ENCODE data around the gene LARP4.
A peak's percentile ranks its signal among the peaks of the same experiment; 100 is the strongest.
"Not testable (repeated sequence)": the region's sequence is repeated elsewhere in the genome, so short reads cannot be mapped to it uniquely, and the experiment has no call there.

LARP4 gene

DNA sequence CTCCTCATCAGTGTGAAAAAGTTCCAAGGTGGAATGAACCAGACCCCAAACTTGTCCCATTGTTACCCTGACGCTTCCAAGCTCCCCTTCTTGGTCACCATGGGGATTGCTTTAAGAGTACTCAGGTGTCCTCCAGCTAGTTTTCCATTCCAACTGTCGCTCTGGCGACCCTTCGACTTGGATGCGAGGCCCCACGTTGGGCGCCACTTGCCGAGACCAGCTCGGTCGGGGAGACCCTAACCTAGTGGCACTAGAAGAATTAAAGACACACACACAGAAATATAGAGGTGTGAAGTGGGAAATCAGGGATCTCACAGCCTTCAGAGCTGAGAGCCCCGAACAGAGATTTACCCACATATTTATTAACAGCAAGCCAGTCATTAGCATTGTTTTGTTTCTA is 97.4 kb downstream of the LARP4 start:
- DNase-seq, result not testable (repeated sequence)

DNA sequence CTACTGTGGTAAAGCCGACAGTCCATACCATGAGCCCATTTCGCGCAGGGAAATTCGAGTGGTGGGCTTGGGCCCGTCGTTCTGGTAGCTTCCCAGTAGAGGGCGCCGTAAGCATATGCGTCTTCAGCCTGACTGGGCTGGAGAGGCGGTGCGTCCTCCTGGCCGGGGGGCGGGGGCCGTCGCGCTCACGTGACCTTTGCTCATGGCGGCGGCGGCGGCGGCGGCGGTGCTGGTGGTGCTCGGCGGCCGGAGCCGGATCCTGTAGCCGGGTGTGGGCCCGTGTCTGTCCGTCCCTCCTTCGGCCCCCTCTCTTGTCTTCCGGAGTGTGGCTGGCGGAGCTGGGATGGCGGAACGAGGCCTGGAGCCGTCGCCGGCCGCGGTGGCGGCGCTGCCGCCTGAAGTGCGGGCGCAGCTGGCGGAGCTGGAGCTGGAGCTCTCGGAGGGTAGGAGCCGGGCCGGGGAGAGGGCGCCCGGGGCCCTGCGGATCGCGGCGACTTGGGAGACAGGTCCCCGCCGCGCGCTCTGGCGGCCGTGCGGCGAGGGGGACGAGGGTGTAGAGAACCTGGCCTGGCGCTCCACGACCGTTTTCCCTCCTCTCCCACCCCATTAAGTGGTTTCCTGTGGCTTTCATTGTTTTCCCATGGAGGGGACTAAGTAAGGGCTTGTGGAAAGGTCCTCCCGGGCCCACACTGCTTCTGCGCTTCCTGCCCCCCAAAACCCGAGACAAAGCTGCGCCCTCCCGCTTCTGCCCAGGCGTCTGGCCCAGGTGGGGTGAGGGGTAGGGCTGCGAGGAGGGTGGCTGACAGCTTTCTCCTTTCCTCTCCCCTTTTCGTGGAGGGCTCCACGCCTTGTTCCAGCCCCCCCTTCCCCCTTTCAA is 104.4 kb downstream of the LARP4 start, which contains the start of gene DIP2B:
DIP2B (plus strand) TSS at position 188 of the 877 bp plus-strand sequence; CDS start at position 344, 156 bp downstream.
- DNase-seq, result peak in 1 of 2 experiments; percentile 60

DNA sequence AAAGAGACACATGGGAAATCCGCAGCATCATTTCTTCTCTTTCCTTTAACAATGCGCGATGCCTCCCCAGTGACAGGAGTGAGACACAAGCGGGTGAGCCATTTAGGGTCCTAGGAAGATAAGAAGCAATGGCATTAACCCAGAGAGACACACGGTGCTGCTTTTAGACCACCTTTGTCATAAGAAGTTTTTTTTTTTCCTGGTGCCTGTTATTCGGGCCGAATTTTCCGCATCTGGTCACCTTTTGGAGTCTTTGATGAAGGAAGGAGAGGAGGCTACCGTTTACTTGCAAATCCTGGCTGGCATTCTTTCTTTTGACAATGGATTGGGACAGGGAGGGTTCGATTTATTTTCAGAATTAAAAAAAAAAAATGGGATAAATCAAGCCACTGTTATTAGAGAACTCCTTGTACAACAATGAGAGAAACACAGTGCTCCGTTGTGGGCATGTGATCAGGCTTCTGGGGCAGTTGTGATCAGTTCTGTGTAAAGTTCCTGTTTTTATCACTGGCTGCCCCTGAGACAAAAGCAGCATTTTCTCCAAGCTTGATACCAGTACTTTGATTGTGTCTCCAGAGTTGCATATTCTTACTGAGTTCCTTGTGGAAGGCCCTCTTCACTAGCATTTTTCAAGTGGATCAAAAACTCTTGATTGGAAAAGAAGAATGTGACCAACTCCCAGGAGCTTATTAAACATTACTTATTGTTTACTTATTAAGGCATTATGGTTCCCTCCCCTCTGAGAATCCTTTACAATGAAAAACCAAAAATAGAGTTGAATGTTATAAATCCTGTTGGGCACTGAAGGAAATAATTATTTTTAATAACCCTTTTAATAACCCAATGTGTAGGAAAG is 105.2 kb downstream of the LARP4 start:
- no peak for DNase-seq

DNA sequence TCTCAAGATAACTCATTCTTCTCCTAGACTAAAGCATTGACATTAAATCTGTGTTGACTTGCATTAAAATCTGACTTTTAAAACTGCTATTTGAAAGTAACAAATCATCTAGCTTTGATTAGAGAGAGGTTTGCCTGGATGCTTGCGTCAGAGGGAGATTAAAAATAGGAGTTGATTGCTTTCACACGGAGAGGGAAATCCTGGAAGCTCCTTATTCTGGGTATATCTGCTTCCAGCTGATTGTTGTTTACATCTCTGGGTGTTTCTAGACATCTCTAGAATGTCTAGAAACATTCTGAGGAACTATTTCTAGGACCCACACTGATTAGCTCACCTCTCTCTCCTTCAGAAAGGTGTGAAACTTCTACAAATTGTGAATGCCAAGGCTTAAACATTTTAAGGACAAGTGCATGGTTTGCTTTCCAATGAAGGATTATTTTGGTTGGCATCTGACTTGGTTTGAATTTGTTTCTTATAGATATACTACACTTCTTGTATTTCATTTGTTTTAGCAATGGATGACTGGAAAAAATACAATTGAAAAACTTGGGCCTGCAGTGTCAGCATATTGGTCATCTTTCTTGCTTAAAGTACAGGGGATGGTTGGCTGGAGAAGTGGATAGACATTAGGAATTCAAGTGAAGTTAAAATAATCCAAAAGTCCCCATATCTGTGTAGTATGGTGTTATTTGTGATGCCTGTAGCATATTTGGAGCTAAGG is 106.2 kb downstream of the LARP4 start:
- DNase-seq, result no peak

DNA sequence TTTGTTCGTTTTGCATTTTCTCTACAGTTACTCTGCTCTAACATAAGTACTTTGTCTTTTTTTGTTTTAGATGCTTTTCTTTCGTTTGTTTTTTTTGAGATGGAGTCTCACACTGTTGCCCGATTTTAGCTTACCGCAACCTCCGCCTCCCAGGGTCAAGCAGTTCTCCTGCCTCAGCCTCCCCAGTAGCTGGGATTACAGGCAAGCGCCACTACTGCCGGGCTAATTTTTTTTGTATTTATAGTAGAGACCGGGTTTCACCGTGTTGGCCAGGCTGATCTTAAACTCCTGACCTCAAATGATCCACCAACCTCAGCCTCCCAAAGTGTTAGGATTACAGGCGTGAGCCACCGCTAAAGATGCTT is 106.8 kb downstream of the LARP4 start:
- DNase-seq, result no peak

DNA sequence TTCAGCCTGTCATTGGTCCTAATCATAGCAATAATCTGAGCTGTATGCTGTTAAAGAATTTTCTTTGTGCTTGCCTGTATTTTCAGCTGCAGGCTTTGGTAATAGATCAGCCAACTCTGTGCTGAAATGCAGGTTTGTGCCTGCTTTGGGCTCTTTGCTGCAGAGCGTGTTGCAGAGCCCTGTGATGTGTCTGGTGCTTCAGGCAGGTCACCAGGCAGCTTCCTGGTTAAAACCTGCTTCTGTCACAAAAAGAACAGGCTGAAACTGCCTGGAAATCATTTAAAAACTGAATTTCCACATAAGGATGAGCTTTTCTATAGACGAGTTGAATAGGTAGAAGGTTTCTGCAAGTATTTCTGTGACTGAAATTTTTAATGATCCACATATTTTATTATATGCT is 107.2 kb downstream of the LARP4 start:
- no peak for DNase-seq

DNA sequence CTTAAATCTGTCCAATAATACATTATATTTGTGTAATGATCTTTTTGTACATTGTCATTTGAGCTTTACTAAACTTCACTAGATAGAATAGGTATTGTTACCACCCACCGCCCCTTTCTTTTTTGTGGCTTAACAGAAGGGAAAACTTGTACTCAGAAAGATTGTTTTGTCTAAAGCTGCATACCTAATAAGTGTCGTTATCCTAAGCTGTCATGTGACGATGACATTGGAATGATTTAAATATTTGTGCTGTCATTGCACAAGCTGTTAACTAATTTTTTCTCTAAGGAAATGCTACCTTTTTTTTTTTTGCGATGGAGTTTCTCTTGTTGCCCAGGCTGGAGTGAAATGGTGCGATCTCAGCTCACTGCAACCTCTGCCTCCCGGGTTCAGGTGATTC is 107.7 kb downstream of the LARP4 start:
- DNase-seq, result no peak

DNA sequence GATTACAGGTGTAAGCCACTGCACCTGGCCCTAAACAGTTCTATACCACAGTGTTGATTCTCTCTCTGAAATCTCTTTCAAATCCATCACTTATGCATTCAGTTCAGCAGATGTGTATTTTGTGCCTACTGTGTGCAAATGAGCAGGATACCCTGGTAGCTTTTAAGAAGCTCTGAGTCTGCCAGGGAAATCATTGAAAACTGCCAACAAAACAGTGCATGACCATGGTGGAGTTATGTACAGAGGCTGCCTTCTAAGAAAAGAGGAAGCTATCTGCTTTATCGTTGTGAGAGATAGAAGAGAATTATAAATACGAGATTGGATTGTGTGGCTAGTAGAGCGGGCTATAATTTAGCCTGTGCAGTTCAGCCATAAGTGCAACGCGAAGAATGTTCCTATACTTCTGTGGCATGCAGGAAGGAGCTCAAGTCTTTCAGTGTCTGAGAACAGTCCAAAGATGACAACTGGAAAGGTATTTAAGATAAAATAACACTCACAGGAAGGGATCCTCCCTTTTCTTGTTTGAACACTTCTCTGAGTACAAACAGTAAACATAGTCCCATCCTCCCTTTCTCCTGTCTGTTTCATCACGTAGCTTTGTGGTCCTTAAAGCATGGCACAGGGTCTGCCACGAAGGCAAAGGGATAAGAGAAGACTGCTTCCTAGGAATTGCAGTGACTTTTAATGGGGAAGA is 108.4 kb downstream of the LARP4 start:
- no peak for DNase-seq

DNA sequence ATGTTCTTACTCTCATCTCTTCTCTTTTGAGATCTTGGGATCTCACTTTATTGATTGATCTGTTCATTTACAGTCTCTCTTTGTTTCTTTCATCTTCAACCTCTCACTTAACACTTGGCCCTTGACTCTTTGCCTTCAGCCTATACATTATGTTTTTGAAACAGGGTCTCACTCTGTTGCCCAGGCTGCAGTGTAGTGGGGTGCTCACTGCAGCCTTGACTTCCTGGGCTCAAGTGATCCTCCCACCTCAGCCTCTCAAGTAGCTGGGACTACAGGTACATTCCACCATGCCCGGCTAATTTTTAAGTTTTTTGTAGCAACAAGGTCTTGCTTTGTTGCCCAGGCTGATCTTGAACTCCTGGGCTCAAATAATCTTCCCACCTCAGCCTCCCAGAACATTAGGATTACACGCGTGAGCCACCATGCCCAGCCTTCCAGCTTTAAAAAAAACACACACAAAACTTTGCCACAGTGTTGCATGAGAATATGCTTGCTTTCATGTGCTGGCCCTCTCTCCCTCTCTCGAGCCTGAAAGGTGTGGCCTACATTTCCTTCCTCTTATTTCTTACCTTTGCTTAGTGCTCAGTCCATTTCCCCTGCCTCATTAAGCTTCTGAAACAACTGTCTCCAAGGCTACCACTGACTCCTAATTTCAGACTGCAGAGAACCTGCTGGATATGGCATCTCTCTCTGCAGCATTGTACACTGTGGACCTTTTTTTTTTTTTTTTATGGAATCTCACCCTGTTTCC is 114.0 kb downstream of the LARP4 start:
- no peak for DNase-seq

DNA sequence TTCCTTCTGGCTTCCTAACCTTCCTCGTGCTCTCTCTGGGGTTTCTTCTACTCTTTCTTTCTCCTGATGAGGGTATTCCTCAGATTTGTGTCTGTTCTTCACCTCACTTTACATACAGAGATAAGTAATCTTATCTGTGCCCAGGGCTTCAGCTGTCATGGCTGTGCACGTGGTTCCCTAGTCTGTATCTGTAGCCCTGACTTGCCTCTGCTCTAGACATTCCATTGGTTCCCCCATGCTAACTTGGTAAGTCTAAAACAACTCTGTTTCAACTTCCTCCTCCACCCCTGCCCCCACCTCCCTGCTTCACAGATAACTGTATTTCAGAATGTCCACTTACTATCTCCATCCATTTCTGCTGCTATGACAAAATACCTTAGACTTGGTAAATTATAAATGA is 114.9 kb downstream of the LARP4 start:
- no peak for DNase-seq

DNA sequence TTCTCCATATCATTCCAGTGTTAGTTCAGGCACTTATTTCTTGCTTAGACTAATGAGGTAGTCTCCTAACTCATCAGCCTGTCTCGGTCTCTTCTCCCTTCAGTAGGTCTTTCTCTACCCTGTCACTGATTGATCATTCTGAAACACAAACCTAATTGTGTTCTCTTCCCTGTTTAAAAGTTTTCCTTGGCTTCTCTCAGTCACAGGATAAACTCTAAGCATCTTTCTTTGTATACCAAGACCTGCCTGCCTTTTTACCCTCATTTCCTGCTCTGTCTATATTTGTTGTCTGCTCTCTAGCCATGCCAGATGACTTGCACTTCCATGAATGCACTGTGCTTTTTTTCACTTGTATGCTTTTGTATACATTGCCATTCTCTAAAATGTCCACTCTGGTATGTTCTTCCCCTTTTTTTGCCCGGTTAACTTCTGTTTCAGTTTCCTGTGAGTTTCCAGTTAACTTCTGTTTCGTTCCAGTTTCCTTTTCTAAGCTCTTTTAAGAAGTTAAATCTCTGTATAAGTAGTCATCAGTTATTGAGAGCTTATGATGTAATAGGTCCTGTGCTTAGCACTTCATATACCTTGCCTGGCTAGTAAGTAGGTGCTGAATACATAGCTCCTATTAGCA is 116.8 kb downstream of the LARP4 start:
- no peak for DNase-seq

DNA sequence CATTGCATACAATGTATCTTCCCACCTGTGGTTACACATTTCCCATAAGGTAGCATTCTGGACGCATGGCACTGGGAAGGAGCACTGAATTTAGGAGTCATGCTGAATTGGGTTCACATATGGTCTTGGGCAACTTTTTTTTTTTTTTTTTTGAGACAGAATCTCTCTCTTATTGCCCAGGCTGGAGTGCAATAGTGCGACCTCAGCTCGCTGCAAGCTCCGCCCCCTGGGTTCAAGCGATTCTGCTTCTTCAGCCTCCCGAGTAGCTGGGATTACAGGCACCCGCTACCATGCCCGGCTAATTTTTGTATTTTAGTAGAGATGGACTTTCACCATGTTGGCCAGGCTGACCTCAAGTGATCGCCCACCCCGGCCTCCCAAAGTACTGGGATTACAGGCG is 117.4 kb downstream of the LARP4 start:
- DNase-seq, result no peak

DNA sequence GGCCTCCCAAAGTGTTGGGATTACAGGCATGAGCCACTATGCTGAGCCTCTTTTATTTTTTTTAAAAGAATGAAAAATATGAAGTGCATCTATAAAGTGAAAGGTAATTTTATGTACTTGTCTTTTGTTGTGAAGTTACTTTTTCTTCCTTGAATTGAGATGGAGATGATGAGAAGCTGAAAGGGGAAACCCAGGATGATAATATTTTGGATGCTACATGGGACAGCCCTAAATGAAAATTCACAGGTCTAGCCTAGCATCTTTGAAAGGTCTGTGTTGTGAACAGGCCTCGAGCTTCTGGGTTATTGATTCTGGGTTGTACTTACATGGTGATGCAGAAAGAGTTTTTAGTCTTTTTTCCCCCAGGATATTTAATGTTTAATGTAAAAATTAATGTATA is 118.7 kb downstream of the LARP4 start:
- DNase-seq, result no peak

DNA sequence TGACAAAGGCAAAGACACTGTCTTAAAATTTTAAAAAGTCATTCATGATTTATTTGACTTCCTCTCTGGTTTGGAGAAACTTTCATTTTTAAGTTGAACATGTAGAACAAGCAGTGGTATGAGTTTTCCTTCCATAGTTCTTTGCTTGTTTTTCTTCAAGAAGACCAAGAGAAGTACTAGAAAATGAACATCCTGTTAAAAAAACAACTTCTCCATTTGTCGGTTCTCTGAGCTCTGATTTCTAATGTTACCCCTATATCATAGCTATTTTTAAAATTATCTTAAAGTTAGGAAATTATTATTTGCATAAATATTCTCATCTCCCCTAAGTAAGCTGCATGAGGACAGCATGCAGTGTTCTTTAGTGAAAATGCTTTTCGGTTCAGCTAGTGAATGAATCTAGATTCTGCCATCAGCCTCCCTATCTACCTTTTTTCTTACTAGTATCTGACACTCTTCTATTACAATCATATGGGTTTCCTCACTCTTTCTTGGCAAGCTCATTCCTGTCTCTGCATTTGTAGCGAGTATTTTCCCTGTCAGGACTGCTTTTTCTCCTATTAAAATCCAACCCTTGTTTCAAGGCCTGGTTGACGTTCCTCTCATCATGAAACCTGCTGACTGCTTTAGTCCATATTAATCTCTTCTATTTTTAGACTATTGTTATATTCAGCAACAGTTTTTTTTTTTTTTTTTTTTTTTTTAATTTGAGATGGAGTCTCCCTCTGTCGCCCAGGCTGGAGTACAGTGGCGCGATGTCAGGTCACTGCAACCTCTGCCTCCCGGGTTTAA is 119.9 kb downstream of the LARP4 start:
- peak in 1 of 2 experiments; percentile 52 for DNase-seq

DNA sequence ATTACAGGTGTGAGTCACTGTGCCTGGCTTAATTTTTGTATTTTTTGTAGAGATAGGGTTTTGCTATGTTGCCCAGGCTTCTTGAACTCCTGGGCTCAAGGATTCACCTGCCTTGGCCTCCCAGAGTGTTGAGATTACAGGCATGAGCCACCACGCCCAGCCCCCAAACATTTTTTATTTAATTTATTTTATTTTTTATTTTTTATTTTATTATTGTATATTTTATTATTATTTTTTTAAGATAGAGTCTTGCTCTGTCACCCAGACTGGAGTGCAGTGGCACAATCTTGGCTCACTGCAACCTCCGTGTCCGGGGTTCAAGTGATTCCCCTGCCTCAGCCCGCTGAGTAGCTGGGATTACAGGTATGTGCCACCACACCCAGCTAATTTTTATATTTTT is 121.1 kb downstream of the LARP4 start:
- not testable (repeated sequence) for DNase-seq

DNA sequence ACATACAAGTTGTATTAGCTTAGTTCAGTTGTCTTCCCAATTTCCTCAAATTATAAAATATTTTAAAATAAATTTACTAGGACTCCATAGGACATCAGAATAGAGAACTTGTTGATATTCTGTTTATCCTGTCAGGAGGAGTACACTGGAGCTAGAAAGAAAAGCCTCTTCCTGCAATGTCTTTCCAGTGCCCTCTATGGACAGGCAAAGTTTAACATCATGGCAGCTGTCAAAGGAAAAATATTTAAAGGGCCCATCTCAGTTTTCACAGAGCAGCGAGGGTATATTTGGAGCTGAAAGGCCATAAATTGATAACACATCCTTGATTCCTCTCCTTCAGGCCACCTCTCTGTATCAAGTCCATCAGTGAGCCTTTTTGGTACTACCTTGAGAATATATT is 123.1 kb downstream of the LARP4 start:
- no peak for DNase-seq

DNA sequence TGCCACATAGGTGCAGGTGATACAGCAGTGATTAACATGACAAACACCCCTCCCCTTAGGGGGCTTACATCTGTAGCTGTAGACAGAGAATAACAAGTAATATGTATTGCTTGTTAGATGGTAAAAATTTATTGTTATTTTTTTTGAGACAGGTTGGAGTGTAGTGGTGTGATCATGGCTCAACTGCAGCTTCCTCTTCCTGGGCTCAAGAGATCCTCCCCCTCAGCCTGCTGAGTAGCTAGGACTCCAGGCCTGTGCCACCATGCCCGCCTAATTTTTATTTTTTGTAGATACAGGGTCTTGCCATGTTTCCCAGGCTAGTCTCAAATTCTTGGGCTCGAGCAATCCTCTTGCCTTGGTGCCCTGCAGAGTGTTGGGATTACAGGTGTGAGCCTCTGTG is 123.9 kb downstream of the LARP4 start:
- DNase-seq, result no peak

DNA sequence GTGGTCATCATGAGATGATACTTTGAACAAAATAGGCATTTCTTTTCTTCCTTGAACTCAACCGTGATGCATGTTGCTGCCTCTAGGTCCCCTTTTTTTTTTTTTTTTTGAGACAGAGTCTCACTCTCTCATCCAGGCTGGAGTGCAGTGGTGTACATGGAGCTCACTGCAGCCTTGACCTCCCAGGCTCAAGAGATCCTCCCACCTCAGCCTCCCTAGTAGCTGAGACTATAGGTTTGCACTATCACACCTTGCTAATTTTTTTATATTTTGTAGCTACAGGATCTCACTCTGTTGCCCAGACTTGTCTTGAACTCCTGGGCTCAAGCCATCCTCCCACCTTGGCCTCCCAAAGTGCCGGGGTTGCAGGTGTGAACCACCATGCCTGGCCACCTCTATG is 124.7 kb downstream of the LARP4 start:
- DNase-seq, result no peak

DNA sequence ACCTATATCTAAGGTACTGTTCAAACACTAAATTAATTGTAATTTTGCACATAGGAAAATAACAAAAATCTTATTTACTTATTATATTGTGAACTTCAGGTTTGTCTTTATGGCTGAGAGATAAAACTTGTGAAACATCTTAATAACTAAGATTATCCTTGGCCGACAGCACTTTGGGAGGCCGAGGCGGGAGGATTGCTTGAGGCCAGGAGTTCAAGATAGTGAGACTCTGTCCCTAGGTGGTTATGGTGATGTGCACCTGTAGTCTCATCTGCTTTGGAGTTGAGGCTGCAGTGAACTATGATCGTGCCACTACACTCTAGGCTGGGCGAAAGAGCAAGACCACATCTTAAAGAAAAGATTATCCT is 126.7 kb downstream of the LARP4 start:
- DNase-seq, result no peak

DNA sequence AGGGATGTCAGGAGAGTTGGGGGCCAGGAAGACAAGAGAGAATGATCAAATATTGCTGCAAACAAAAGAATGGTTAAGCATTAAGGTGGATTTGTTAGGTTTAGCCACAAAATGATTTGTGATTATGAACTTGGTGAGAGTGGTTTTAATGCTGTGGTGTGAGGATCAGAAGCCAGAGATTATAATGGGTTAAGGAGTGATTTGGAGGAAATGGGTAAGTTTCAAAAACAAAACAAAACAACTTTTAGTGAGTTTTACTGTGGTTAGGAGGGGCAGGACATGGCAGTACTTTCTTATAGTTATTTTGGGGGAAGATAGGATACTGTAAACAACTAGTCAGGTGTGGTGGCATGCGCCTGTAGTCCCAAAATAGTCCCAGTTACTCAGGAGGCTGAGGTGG is 128.1 kb downstream of the LARP4 start:
- no peak for DNase-seq

DNA sequence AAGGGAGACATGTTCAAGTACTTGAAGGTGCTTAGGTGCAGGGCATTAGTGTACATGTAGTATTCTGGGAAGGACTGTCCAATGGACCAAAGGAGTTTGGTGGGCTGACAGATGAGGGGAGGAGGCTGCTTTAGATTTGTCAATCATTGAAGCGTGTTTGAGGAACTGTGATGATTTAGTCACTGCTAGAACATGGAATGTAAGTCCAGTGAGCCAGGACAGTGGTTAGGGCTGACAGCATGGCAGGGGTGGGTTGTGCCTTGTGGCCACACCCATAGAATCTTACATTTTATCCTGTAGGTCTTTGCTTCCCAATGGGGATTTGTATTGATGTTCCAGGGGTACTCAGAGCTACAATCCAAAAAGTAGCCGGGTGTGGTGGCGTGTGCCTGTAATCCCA is 128.7 kb downstream of the LARP4 start:
- no peak for DNase-seq
